Lower leg skin (tissue), 3 donors: ENCODE data around the gene BMAL2.

Source experiments
- CTCF ChIP-seq, 3 donors: fragments of 450-650 bp; IDR thresholded peaks; one replicate each; pipeline ENCODE4 v1.5.1; 2016; ENCODE audit warnings: antibody characterized with exemption in 3 of 3, mild to moderate bottlenecking in 3 of 3, moderate library complexity in 2 of 3
- POLR2A ChIP-seq, 2 donors: fragments of 450-650 bp; IDR thresholded peaks; one replicate each; pipeline ENCODE4 v1.6.1; 2016 to 2017; ENCODE audit warnings: antibody characterized with exemption in 2 of 2, mild to moderate bottlenecking in 1 of 2, moderate library complexity in 1 of 2

GRCh38 chr12:27336282-27336653 lies 3.6 kb downstream of the BMAL2 start:
- TF ChIP-seq CTCF (IDR thresholded peaks at IDR 0.05) (no peak), POLR2A (IDR thresholded peaks at IDR 0.05) (no peak)
